Measurements from ENCODE around the gene RXFP3.
A peak's percentile ranks its signal among the peaks of the same experiment; 100 is the strongest.
"Not testable (repeated sequence)": the region's sequence is repeated elsewhere in the genome, so short reads cannot be mapped to it uniquely, and the experiment has no call there.

The RXFP3 gene

GRCh38 chr5:33892620-33893137 is 43.5 kb upstream of the RXFP3 start:
- Histone ChIP-seq H3K27ac (ENCODE audit: insufficient read depth in 1 of 2, low read depth in 1 of 2, low read length in 2 of 2, poor library complexity in 1 of 2, severe bottlenecking in 2 of 2) (no peak overlapping the region), H3K4me3 (ENCODE audit: control insufficient read depth in 1 of 7, extremely low read depth in 1 of 7, insufficient read depth in 4 of 7, low read depth in 2 of 7, low read length in 6 of 7) (peak overlapping the region in 1 of 7 experiments; percentile 38), H3K4me1 (ENCODE audit: control extremely low read depth in 1 of 4, control insufficient read depth in 4 of 4, insufficient read depth in 4 of 4, low read length in 3 of 4) (peaks cover 0 to 13% (median 8%) of the 10 kb centered on the region in 4 experiments), H3K27me3 (replicated peaks in 2 of 5; ENCODE audit: control insufficient read depth in 4 of 5, insufficient read depth in 5 of 5, low read length in 4 of 5) (peaks cover 7 to 63% (median 30%) of the 10 kb centered on the region in 5 experiments), H3K9me3 (ENCODE audit: control extremely low read depth in 1 of 5, control insufficient read depth in 4 of 5, insufficient read depth in 2 of 5, low read depth in 1 of 5, low read length in 4 of 5) (peaks cover 3 to 8% (median 6%) of the 10 kb centered on the region in 5 experiments), H3K36me3 (ENCODE audit: control insufficient read depth in 4 of 4, insufficient read depth in 4 of 4, low read length in 3 of 4) (no peaks in the 10 kb centered on the region)
- ChIA-PET POLR2A (interaction anchor here (0.6 kb wide), 1 partner anchor 782 kb away, joined by 3 read pairs; no protein-coding TSS in a partner anchor), CTCF (interaction anchor here (1.0 kb wide), 1 partner anchor 42 kb away, joined by 3 read pairs; no protein-coding TSS in a partner anchor)
- no peak for DNase-seq
- 91% methylated on average over 5 of the region's 5 CpGs for WGBS (ENCODE audit: insufficient coverage)

GRCh38 chr5:33894566-33894965 is 41.6 kb upstream of the RXFP3 start:
- ChIA-PET CTCF (no interaction called here), POLR2A (no interaction called here)
- no peak for DNase-seq
- Histone ChIP-seq H3K9me3 (ENCODE audit: control extremely low read depth in 1 of 5, control insufficient read depth in 4 of 5, insufficient read depth in 2 of 5, low read depth in 1 of 5, low read length in 4 of 5) (peaks cover 3 to 8% (median 6%) of the 10 kb centered on the region in 5 experiments), H3K4me1 (ENCODE audit: control extremely low read depth in 1 of 4, control insufficient read depth in 4 of 4, insufficient read depth in 4 of 4, low read length in 3 of 4) (peaks cover 0 to 13% (median 8%) of the 10 kb centered on the region in 4 experiments), H3K4me3 (ENCODE audit: control insufficient read depth in 1 of 7, extremely low read depth in 1 of 7, insufficient read depth in 4 of 7, low read depth in 2 of 7, low read length in 6 of 7) (no peak overlapping the region), H3K36me3 (ENCODE audit: control insufficient read depth in 4 of 4, insufficient read depth in 4 of 4, low read length in 3 of 4) (no peaks in the 10 kb centered on the region), H3K27me3 (replicated peaks in 2 of 5; ENCODE audit: control insufficient read depth in 4 of 5, insufficient read depth in 5 of 5, low read length in 4 of 5) (peaks cover 7 to 51% (median 28%) of the 10 kb centered on the region in 5 experiments), H3K27ac (ENCODE audit: insufficient read depth in 1 of 2, low read depth in 1 of 2, low read length in 2 of 2, poor library complexity in 1 of 2, severe bottlenecking in 2 of 2) (no peak overlapping the region)
- 100% methylated on average over 1 of the region's 1 CpG for WGBS (ENCODE audit: insufficient coverage)

GRCh38 chr5:33901156-33901555 is 35.0 kb upstream of the RXFP3 start:
- no CpG with 5 or more reads among the region's 1 CpG for WGBS (ENCODE audit: insufficient coverage)
- DNase-seq: no peak
- H3K9me3 ChIP-seq (ENCODE audit: control extremely low read depth in 1 of 5, control insufficient read depth in 4 of 5, insufficient read depth in 2 of 5, low read depth in 1 of 5, low read length in 4 of 5): peaks cover 0 to 9% (median 5%) of the 10 kb centered on the region in 5 experiments
- no peaks in the 10 kb centered on the region for H3K4me1 ChIP-seq (ENCODE audit: control extremely low read depth in 1 of 4, control insufficient read depth in 4 of 4, insufficient read depth in 4 of 4, low read length in 3 of 4)
- no peaks in the 10 kb centered on the region for H3K36me3 ChIP-seq (ENCODE audit: control insufficient read depth in 4 of 4, insufficient read depth in 4 of 4, low read length in 3 of 4)
- no peak overlapping the region for H3K27ac ChIP-seq (ENCODE audit: insufficient read depth in 1 of 2, low read depth in 1 of 2, low read length in 2 of 2, poor library complexity in 1 of 2, severe bottlenecking in 2 of 2)
- H3K4me3 ChIP-seq (ENCODE audit: control insufficient read depth in 1 of 7, extremely low read depth in 1 of 7, insufficient read depth in 4 of 7, low read depth in 2 of 7, low read length in 6 of 7): no peak overlapping the region
- ChIA-PET POLR2A (no interaction called here), CTCF (no interaction called here)
- H3K27me3 ChIP-seq (replicated peaks in 2 of 5; ENCODE audit: control insufficient read depth in 4 of 5, insufficient read depth in 5 of 5, low read length in 4 of 5): peaks cover 0 to 3% (median 2%) of the 10 kb centered on the region in 5 experiments

GRCh38 chr5:33903118-33903517 is 33.1 kb upstream of the RXFP3 start:
- Histone ChIP-seq H3K9me3 (ENCODE audit: control extremely low read depth in 1 of 5, control insufficient read depth in 4 of 5, insufficient read depth in 2 of 5, low read depth in 1 of 5, low read length in 4 of 5) (peaks cover 0 to 20% (median 10%) of the 10 kb centered on the region in 5 experiments), H3K4me1 (ENCODE audit: control extremely low read depth in 1 of 4, control insufficient read depth in 4 of 4, insufficient read depth in 4 of 4, low read length in 3 of 4) (no peaks in the 10 kb centered on the region), H3K4me3 (ENCODE audit: control insufficient read depth in 1 of 7, extremely low read depth in 1 of 7, insufficient read depth in 4 of 7, low read depth in 2 of 7, low read length in 6 of 7) (no peak overlapping the region), H3K27me3 (replicated peaks in 2 of 5; ENCODE audit: control insufficient read depth in 4 of 5, insufficient read depth in 5 of 5, low read length in 4 of 5) (no peaks in the 10 kb centered on the region), H3K27ac (ENCODE audit: insufficient read depth in 1 of 2, low read depth in 1 of 2, low read length in 2 of 2, poor library complexity in 1 of 2, severe bottlenecking in 2 of 2) (no peak overlapping the region), H3K36me3 (ENCODE audit: control insufficient read depth in 4 of 4, insufficient read depth in 4 of 4, low read length in 3 of 4) (no peaks in the 10 kb centered on the region)
- POLR2A ChIA-PET: no interaction called here
- CTCF ChIA-PET: no interaction called here
- no peak for DNase-seq
- 100% methylated on average over 1 of the region's 2 CpGs for WGBS (ENCODE audit: insufficient coverage)

GRCh38 chr5:33905381-33905780 is 30.8 kb upstream of the RXFP3 start:
- Histone ChIP-seq H3K27me3 (replicated peaks in 2 of 5; ENCODE audit: control insufficient read depth in 4 of 5, insufficient read depth in 5 of 5, low read length in 4 of 5) (no peaks in the 10 kb centered on the region), H3K36me3 (ENCODE audit: control insufficient read depth in 4 of 4, insufficient read depth in 4 of 4, low read length in 3 of 4) (no peaks in the 10 kb centered on the region), H3K4me3 (ENCODE audit: control insufficient read depth in 1 of 7, extremely low read depth in 1 of 7, insufficient read depth in 4 of 7, low read depth in 2 of 7, low read length in 6 of 7) (no peak overlapping the region), H3K27ac (ENCODE audit: insufficient read depth in 1 of 2, low read depth in 1 of 2, low read length in 2 of 2, poor library complexity in 1 of 2, severe bottlenecking in 2 of 2) (no peak overlapping the region), H3K9me3 (ENCODE audit: control extremely low read depth in 1 of 5, control insufficient read depth in 4 of 5, insufficient read depth in 2 of 5, low read depth in 1 of 5, low read length in 4 of 5) (peaks cover 0 to 20% (median 10%) of the 10 kb centered on the region in 5 experiments), H3K4me1 (ENCODE audit: control extremely low read depth in 1 of 4, control insufficient read depth in 4 of 4, insufficient read depth in 4 of 4, low read length in 3 of 4) (no peaks in the 10 kb centered on the region)
- no peak for DNase-seq
- WGBS (ENCODE audit: insufficient coverage): no CpG with 5 or more reads among the region's 1 CpG
- POLR2A ChIA-PET: no interaction called here
- CTCF ChIA-PET: no interaction called here

- H3K4me3 ChIP-seq (ENCODE audit: control insufficient read depth in 1 of 7, extremely low read depth in 1 of 7, insufficient read depth in 4 of 7, low read depth in 2 of 7, low read length in 6 of 7); H3K27ac ChIP-seq (ENCODE audit: insufficient read depth in 1 of 2, low read depth in 1 of 2, low read length in 2 of 2, poor library complexity in 1 of 2, severe bottlenecking in 2 of 2); H3K27me3 ChIP-seq (replicated peaks in 2 of 5; ENCODE audit: control insufficient read depth in 4 of 5, insufficient read depth in 5 of 5, low read length in 4 of 5); H3K36me3 ChIP-seq (ENCODE audit: control insufficient read depth in 4 of 4, insufficient read depth in 4 of 4, low read length in 3 of 4); H3K4me1 ChIP-seq (ENCODE audit: control extremely low read depth in 1 of 4, control insufficient read depth in 4 of 4, insufficient read depth in 4 of 4, low read length in 3 of 4); POLR2A ChIA-PET: not testable (repeated sequence)
- 97% methylated on average over 7 of the region's 7 CpGs for WGBS (ENCODE audit: insufficient coverage)
- peaks cover 0 to 20% (median 10%) of the 10 kb centered on the region in 5 experiments for H3K9me3 ChIP-seq (ENCODE audit: control extremely low read depth in 1 of 5, control insufficient read depth in 4 of 5, insufficient read depth in 2 of 5, low read depth in 1 of 5, low read length in 4 of 5)
- peak in 2 of 3 donors; percentile 5 to 11 for DNase-seq
- CTCF ChIA-PET: interaction anchor here (0.6 kb wide), 1 partner anchor 447 kb away, joined by 3 read pairs; no protein-coding TSS in a partner anchor
Observed at GRCh38 chr5:33906248-33906647, 29.9 kb upstream of the RXFP3 start.

GRCh38 chr5:33914844-33915243 is 21.3 kb upstream of the RXFP3 start:
- H3K27ac ChIP-seq (ENCODE audit: insufficient read depth in 1 of 2, low read depth in 1 of 2, low read length in 2 of 2, poor library complexity in 1 of 2, severe bottlenecking in 2 of 2); DNase-seq; H3K4me3 ChIP-seq (ENCODE audit: control insufficient read depth in 1 of 7, extremely low read depth in 1 of 7, insufficient read depth in 4 of 7, low read depth in 2 of 7, low read length in 6 of 7); CTCF ChIA-PET; H3K27me3 ChIP-seq (replicated peaks in 2 of 5; ENCODE audit: control insufficient read depth in 4 of 5, insufficient read depth in 5 of 5, low read length in 4 of 5); H3K36me3 ChIP-seq (ENCODE audit: control insufficient read depth in 4 of 4, insufficient read depth in 4 of 4, low read length in 3 of 4); POLR2A ChIA-PET; H3K4me1 ChIP-seq (ENCODE audit: control extremely low read depth in 1 of 4, control insufficient read depth in 4 of 4, insufficient read depth in 4 of 4, low read length in 3 of 4); H3K9me3 ChIP-seq (ENCODE audit: control extremely low read depth in 1 of 5, control insufficient read depth in 4 of 5, insufficient read depth in 2 of 5, low read depth in 1 of 5, low read length in 4 of 5): not testable (repeated sequence)
- 100% methylated on average over 2 of the region's 3 CpGs for WGBS (ENCODE audit: insufficient coverage)
